Measurements from ENCODE around the gene OR5T2.
"Not testable (repeated sequence)": the region's sequence is repeated elsewhere in the genome, so short reads cannot be mapped to it uniquely, and the experiment has no call there.

The OR5T2 gene

DNA sequence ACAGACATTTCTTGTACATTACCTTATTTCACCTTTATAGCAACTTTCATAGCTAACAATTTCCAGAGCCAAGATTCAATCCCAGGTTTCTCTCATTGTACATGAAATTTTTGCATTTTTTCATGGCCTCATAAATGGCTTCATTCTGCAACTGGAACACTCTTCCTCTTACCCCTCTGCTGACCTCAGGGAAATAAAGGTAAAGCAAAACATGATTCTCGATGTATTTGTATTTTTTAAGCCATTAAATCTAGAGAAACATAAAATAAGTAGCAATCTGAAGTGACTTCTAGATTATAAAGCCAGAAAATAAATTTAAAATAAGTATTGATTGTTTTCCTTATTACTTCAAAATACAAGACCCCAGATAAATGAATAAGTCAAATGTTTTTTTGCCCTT, at the start of gene OR5T2:
Gene OR5T2, minus strand, starts transcription at position 101 of the 400 bp plus-strand sequence. CDS start 1,193 bp downstream, outside the sequence.
- no peak for DNase-seq

GRCh38 chr11:56273854-56274253, 39.8 kb upstream of the OR5T2 start, which contains the start of gene OR5T1:
Gene OR5T1 (plus strand): TSS chr11:56274154. CDS start chr11:56275639, 1,485 bp downstream.
- no peak for DNase-seq

DNA sequence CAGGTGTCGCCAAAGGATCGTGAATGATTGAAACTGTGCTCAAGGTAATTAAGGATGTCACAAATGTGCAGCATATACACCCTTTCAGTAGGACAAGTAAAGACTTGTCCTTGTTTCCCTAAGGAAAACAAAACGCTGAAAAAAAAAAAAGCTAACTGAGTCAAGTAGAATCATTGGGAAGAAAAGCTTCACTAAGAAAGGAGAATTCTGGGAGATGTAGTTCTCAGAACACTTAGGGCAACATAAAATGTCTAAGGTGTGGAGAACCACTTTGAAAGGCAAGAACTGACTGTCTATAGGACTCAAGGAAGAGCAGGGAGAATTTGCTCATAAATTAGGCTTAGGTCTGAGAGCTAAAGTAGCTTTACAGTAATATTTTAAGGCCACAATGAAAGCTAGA, 37.0 kb upstream of the OR5T2 start:
- DNase-seq: no peak

DNA sequence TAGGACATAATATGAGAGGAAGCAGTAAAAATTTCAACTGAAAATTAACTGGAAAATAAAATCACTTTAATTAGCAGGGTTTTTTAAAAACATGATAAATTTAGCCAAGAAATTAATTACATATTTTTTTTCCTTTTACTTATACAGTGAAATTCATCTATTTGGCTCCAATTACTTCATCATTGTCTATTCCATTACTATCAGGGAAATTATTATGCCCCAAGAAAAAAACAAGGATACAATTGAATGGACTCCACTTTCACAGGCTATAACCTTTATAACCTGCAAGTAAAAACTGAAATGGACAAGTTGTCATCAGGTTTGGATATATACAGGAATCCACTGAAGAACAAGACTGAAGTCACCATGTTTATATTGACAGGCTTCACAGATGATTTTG, 17.9 kb upstream of the OR5T2 start, which contains the start of gene OR5T3:
Gene OR5T3, plus strand, starts transcription at position 301 of the 400 bp plus-strand sequence. Its CDS starts 0 bp downstream, at position 301.
- DNase-seq: no peak

DNA sequence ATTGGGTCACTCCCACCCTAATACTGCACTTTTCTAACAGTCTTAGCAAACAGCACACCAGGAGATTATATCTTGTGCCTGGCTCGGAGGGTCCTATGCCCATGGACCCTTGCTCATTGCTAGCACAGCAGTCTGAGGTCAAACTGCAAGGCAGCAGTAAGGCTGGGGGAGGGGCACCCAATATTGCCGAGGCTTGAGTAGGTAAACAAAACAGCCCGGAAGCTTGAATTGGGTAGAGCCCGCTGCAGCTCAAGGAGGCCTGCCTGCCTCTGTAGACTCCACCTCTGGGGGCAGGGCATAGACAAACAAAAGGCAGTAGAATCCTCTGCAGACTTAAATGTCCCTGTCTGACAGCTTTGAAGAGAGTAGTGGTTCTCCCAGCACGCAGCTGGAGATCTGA, 14.3 kb downstream of the OR5T2 start:
- not testable (repeated sequence) for DNase-seq

DNA sequence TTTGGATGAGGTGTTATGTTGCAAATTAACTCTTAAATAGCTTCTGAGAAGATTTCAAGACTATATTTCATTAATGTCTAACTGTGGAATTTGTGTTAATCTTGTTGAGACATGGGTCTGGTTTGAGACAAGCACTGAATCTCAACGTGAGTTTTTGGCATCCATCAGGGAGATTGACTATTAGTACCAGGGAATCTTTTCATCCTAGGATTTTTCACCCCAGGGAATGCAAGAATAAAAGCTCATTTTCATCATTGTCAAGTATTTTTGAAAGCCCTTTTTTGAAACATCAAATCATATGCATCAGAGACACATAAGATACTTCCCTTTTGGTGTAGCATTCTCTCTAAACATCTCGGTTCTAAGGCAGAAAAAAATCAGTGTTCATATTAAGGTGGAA, 19.5 kb downstream of the OR5T2 start:
- DNase-seq: no peak

- DNase-seq: no peak
Measured at GRCh38 chr11:56207790-56208189, 26.3 kb downstream of the OR5T2 start.

DNA sequence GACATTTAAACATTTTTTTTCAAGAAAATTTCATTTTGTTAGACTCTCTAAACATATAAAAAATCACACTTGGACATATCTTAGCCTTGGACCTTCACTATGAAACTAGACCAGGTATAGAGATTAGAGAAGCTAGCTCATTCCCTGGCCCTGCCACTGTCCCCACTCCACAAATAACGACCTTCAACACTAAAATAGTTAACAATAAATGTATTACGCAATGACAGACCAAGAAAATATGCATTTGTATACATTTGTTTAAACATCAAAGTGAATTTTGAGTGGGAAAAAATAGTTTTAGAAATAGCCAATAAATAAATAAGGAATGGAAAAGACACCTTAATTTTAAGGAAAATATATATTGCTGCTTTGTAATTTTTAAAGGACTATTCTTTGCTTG, 36.7 kb downstream of the OR5T2 start:
- DNase-seq: no peak

DNA sequence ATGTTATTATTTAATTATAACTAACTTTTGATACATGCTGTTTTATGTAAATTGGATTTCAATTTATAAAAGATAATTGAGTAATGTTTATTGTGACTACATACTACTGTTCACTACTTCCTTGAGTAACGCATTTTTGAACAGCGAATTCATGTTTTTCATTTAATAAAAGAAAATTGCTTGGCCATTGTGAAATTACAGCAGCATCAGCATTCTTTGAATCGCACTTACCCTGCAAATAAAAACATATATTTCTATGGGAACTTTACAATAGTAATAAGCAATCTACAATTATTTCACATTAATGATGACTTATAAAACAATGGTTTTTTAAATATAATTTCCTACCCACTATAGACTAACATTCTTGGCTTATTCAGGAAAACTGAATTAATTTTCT, 37.4 kb downstream of the OR5T2 start:
- no peak for DNase-seq

DNA sequence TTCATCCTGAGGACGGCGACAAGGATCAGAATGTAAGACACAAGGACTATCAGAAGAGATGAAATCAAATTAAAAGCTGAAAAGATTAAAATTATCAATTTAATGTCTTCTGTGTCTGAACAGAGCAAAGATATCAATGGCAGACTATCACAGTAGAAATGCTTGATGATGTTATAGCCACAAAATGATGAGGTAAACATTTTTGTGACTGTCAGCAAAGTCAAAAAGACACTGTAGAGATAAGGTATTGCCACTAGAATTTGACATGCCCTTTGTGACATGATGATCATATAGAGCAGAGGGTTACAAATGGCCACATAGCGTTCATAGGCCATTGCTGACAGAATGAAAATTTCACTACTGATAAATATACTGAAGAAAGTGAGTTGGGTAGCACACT, 45.5 kb downstream of the OR5T2 start:
- no peak for DNase-seq

DNA sequence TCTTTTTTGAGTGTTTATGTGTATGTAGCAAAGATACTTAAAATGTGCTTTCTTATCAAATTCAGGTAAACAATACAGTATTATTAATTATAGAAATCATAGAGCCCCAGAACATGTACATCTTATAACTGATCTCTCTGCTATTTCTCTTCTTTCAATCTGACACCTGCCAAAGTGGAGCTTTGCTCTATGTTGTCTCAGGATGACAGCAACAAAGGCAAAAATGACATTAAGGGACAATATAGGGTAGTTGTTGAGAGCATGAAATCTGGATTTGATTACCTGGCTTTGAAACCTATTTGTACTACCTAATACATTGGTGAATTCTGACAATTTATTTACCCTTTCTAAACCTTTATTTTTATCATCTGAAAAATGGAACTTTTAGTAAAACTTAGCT, 50.6 kb downstream of the OR5T2 start:
- DNase-seq: no peak

Data from stimulated activated CD4-positive, alpha-beta T cell treated with anti-CD3 and anti-CD28 coated beads, Interleukin-2, amount 100 ng/mL, for 24 hours (primary cell).